H4 (cell line): Measurements from ENCODE around the gene ACOX3. TPM values are rescaled to one million over a fixed set of nuclear protein-coding genes. Genes with fewer than 3 reads are reported as not detected.
A peak's percentile ranks its signal among the peaks of the same experiment; 100 is the strongest.
"Not testable (repeated sequence)": the region's sequence is repeated elsewhere in the genome, so short reads cannot be mapped to it uniquely, and the experiment has no call there.

ENCODE experiments used
- DNase-seq: peaks from one replicate; pipeline ENCODE4 v3.0.0-alpha.2; 2015; ENCODE audit warnings: low spot score
- total RNA-seq: library from RNA; depleted of rRNA; stranded (reverse); fragments of >200 nt; shearing (Covaris generic); gene quantifications from 2 replicates; pipeline ENCODE4 v1.2.3, GENCODE V29; 2014

Gene ACOX3
- total RNA-seq, 1 experiment from 2014 or later: 23.4 TPM

- DNase-seq: no peak
Observed at GRCh38 chr4:8435656-8436121, 4.8 kb downstream of the ACOX3 start.

DNA sequence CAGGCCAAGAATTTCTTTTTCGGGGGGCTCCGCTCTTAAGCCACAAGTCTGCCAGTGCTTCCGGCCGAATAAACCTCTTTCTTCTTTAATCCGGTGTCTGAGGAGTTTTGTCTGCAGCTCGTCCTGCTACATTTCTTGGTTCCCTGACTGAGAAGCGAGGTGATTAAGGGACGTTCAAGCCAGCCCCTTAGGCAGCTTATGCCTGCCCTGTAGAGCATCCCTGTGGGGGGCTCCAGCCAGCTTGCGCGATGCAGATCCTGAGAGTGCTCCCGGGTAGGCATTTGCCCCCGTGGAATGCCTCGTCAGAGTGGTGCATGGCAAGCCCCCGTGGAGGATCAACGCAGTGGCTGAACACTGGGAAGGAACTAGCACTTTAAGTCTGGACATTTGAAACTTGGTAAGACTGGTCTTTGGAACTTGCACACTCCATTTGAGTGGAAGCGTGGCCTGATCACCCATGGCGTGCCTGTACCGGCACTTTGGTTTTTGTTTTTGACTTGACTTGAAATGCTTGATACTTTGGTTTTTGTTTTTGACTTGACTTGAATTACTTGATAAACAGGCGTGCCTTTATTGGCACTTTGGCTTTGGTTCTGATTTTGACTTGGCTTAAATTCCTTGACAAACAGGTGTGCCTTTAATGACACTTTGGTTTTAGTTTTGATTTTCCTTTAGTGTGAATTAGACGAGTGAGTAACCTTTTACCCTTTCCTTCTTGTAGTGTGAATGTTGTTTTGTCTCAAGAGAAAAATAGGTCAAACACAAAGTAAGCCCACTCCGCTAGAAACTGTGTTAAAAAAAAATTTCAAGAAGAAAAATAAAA is 6.1 kb downstream of the ACOX3 start:
- DNase-seq: no peak

- no peak for DNase-seq
Observed at GRCh38 chr4:8433136-8433535, 7.4 kb downstream of the ACOX3 start.

GRCh38 chr4:8431553-8431952 is 9.0 kb downstream of the ACOX3 start:
- DNase-seq: no peak

- peak; percentile 80 for DNase-seq
Observed at GRCh38 chr4:8428288-8429097, 12.0 kb downstream of the ACOX3 start.

DNA sequence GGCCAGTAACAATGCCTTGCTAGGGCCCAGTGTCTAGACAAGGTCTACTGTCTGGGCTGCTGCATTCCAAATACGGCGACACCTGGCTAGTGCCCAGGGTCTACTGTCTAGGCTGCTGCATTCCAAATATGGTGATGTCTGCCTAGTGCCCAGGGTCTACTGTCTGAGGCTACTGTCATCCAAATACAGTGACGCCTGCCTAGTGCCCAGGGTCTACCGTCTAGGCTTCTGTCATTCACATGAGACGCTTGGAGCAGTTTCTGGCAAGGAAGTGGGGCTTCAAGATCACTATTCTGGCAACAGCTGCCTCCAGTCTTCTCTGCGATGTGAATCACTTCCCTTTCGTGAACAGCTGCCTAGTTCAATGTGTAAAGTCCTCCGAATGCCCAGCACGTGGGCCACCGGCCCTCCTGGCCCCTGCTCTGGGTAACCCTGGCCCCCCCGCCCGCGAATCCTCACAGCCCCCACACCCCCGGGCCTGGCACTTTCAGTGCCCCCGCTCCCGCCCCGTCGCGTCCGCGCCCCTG is 12.7 kb downstream of the ACOX3 start:
- no peak for DNase-seq

- no peak for DNase-seq
Observed at GRCh38 chr4:8427262-8427661, 13.3 kb downstream of the ACOX3 start.

- DNase-seq: no peak
Observed at GRCh38 chr4:8422786-8423185, 17.7 kb downstream of the ACOX3 start.

- no peak for DNase-seq
Observed at GRCh38 chr4:8422327-8422726, 18.2 kb downstream of the ACOX3 start.

- not testable (repeated sequence) for DNase-seq
Observed at GRCh38 chr4:8420151-8420550, 20.4 kb downstream of the ACOX3 start.

- peak; percentile 52 for DNase-seq
Observed at GRCh38 chr4:8419222-8420041, 21.1 kb downstream of the ACOX3 start.

DNA sequence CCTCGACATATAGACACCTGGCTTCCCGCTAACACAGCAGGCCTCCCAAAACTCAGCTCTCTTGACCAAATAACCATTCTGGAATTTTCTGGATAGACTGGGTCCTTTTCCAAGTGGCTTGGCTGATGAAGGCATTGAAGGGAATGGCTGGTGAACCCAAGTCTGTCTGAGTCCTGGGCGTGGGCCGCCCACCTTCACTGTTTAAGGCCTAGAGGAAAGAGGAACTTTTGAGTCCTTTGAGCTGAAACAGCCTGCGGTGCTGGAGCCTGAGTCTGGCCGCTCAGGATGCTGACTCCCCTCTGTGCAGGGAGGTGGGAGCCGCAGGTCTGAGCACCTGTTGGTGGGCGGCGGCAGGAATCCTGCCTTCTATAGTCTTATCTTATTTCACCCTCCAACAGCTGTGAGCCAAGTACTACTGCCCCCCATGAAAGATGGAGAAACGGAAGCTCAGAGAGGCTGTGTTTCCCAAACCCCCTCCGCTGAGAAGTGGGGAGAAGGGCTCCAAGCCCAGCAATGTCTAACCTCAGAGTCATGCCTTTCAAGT is 23.4 kb downstream of the ACOX3 start:
- no peak for DNase-seq

DNA sequence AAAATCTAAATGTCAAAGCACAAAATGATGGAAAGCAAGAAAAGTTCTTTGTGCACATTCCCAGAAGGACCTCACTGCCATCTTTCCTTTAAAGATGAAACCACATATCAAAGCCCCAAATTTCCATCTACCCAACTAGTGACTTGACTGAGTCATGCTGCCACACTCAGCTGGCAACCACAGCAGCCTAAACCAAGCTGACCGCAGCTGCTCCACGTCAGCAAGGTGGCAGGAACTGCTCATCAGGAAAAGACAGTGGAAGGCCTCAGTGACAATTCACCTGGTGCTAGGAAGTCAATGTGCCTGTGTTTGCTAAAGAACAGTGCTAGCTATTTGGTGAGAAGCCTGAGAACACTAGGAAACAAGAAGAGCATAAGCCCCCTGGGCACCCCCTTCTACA is 26.1 kb downstream of the ACOX3 start:
- DNase-seq: peak; percentile 69

- no peak for DNase-seq
Observed at GRCh38 chr4:8412288-8412687, 28.2 kb downstream of the ACOX3 start.

- no peak for DNase-seq
Observed at GRCh38 chr4:8411351-8412180, 29.0 kb downstream of the ACOX3 start.

- DNase-seq: peak; percentile 72
Observed at GRCh38 chr4:8410641-8411271, 29.8 kb downstream of the ACOX3 start.

DNA sequence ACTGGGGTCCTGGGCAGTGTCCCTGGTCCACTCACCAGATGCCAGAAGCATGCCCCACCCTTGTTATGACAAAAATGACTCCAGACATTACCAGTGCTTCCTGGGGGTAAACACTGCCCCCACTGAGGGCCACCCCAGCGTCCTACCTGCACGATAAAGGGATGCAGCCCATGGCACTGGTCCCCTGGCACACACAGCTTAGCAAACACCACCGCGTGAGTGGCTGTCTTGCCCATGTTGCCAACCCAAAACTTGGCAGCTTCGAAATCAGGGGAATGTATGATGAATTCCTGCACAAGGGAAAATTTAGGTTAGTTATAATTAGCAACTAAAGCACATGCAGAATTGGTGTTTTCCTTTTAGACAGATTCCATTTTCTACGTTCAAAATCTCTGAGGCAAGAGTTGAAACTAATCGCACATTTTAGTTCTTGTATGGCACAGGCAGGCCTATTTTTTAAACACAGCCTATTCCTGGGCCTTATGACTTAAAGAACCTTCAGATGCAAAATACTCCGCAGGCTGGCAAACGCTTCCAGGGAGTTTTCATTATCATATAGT is 30.4 kb downstream of the ACOX3 start:
- DNase-seq: no peak

- DNase-seq: peak; percentile 42
Observed at GRCh38 chr4:8409264-8410065, 31.1 kb downstream of the ACOX3 start.

DNA sequence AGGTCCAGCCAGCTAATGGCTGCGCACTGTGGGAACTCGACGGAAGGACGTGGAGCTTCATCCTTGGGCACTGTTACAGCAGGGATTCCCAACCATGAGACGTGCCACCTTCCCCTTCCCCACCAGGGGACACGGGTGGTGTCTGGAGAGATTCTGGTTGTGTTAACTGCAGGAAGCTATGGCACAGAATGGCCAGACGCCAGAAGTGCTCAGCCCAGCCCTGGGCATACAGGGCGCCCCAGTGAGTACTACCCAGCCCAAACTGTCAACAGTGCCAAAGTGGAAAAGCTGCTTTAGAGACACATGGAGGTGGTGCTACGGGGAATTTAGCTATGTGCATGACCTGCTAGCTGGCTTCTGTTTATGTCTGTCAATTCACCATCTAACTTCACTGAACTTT is 32.8 kb downstream of the ACOX3 start:
- no peak for DNase-seq
